HG03439 (cell line): ENCODE results near the gene ACTL9.

Source experiments
- ATAC-seq: cut with Tn5 transposase; IDR thresholded peaks from one replicate; pipeline ENCODE4 v1.9.1; 2021; ENCODE audit warnings: mild to moderate bottlenecking, moderate library complexity; ENCODE audit not compliant: unreplicated experiment

Gene ACTL9

GRCh38 chr19:8648240-8648639, 50.4 kb downstream of the ACTL9 start:
- no peak for ATAC-seq
